ENCODE measurements around the gene PTPRN2.
"Not testable (repeated sequence)": the region's sequence is repeated elsewhere in the genome, so short reads cannot be mapped to it uniquely, and the experiment has no call there.

DNA sequence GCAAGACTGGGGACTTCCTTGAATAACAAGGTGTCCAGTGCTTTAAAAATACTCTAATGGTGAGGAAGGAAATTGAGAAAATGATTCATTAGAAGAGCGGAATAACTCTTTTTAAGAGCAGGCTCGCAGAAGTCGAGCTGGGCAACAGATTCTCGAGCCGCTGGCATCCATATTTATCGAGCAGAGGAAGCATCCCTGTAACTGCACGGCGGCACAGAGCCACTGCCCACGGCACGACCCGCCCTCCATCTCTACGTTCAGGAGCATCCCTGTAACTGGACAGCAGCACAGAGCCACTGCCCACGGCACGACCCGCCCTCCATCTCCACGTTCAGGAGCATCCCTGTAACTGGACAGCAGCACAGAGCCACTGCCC is 334.0 kb downstream of the PTPRN2 start:
- not testable (repeated sequence) for TF ChIP-seq NR2F6 (IDR thresholded peaks at IDR 0.05); NR2F6 (CRISPR knock-in tag; IDR thresholded peaks at IDR 0.05); ZNF816 (CRISPR knock-in tag; IDR thresholded peaks at IDR 0.05; ENCODE audit: borderline replicate concordance); ZBTB33 (CRISPR knock-in tag; IDR thresholded peaks at IDR 0.05); SMC3 (IDR thresholded peaks at IDR 0.05; ENCODE audit: low read length); SATB2 (CRISPR knock-in tag; IDR thresholded peaks at IDR 0.05)
